Suppressor macrophage treated with lipopolysaccharide for 4 hours (primary cell): ENCODE data around the gene OBSCN.
"Not testable (repeated sequence)": the region's sequence is repeated elsewhere in the genome, so short reads cannot be mapped to it uniquely, and the experiment has no call there.

Source experiments
- DNase-seq: peaks from one replicate; pipeline ENCODE4 v3.0.0-alpha.2; 2020

The OBSCN gene

GRCh38 chr1:228188249-228188648 lies 19.6 kb upstream of the OBSCN start:
- not testable (repeated sequence) for DNase-seq

DNA sequence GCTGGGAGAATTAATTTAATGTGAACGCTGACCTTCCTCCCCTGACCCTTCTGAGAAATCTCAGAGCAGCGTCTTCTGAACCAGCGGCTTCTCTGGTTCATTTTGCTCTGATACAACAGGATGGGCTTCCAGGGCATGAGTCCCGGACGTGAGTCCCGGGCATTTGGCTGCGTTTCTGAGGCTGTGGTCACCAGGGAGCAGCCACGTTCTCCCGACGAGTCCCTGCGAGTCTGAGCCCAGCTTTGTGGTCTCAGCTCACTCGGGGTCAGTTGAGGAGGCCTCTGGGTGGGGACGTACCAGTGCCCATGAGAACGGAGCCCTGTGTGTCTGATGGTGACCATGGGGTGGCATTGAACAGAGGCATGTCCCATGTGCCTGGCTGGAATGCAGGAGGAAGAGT lies 17.7 kb upstream of the OBSCN start:
- DNase-seq = no peak

DNA sequence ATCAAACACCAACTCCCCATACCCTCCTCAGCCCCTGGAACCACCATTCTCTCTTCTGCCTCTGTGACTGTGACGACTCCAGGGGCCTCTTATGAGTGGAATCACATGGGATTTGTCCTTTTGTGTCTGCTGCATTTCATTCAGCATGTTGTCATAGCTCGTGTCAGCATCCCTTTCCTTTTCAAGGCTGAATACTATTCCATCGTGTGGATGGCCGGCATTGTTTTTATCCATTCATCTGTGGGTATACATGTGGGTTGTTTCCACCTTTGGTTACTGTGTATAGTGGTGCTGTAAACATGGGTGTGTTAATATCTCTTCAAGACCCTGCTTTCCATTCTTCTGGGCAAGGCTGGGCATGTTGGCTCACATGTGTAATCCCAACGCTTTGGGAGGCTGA lies 17.1 kb upstream of the OBSCN start:
- DNase-seq = no peak

- no peak for DNase-seq
These were observed 13.4 kb upstream of the OBSCN start for GRCh38 chr1:228194436-228194835.

DNA sequence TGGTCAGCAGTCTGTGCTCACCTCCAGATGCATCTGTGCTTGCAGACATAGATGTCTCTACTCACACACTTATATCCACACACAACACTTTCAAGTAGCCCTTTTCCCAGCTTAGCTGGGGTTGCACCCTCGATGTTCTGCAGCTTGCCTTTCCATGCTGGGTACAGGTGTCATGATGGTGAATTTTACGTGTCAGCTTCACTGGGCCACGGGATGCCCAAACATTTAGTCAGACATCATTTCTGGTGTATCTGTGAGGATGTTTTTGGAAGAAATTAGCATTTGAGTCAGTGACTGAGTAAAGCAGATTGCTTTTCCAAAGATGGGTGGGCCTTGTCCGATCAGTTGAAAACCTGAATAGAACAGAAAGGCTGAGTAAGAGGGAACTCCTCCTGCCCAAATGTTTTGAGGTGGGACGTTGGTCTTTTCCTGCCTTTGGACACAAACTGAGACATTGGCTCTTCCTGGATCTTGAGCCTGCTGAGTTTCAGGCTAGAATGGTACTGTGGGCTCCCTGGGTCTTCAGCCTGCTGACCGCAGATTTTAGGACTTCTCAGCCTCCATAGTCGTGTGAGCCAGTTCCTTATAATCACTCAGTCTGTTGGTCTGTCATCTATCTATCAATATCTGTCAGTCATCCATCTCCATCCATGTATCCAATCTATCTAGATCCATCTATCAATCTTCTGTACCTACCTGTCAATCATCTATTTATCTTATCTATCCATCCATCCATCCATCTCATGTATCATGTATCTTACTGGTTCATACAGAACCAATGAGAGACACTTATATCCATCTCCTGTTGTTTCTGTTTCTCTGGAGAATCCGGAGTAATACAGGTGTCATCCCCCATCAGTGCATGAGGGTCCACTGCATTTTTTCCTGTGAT lies 12.7 kb upstream of the OBSCN start:
- DNase-seq = no peak

DNA sequence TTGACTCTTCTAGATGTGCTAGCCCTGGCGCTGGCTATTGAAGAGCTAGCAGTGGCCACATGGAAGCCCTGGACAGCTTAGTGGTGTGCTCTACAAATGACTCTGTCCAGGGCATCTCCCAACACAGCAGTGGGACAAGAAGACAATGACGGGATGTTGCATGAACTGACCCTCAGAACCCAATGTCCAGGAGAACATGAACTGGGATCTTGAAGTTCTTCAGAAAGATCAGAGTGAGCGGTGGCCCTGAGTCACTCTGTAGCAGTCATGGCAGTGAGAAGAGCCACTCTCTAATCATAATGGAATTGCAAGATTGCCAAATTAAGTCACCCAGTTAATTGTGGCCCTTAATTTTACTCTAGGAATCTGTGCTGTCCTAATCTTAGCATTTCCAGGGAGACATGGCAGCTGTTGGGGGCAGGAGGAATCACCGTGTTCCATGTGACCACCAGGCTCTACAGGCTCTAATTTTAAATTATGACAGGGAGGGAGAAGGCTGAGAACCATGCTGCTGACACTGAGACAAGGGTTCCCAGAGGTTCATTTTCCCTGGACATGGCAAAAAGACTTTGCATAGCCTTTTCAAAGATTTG lies 10.2 kb upstream of the OBSCN start:
- no peak for DNase-seq

DNA sequence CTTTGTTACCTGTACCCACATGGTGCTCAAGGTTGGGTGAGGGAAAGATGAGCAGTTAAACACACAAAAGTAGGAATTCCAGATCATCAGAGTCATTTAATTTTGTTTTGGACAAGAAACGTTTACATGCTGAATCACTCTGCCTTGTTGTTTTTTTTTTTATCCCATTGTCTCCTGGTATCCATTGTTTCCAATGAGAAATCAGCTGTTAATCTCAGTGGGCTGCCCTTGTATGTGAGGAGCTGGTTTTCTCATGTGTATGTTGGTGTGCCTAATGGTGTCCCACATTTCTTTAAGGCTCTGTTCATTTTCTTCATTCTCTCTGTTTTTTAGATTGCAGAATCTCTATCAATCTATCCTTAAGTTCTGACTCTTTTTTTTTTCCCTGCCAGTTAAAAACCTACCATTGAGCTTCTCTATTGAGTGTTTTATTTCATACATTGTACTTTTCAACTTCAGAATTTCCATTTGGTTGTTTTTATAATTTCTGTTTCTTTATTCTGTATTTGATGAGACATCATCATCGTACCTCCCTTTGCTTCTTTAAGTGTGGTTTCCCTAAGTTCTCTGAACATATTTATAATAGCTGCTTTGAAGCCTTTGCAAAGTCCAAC lies 8.8 kb upstream of the OBSCN start:
- DNase-seq = no peak

GRCh38 chr1:228204958-228205357 lies 2.9 kb upstream of the OBSCN start:
- DNase-seq = no peak

DNA sequence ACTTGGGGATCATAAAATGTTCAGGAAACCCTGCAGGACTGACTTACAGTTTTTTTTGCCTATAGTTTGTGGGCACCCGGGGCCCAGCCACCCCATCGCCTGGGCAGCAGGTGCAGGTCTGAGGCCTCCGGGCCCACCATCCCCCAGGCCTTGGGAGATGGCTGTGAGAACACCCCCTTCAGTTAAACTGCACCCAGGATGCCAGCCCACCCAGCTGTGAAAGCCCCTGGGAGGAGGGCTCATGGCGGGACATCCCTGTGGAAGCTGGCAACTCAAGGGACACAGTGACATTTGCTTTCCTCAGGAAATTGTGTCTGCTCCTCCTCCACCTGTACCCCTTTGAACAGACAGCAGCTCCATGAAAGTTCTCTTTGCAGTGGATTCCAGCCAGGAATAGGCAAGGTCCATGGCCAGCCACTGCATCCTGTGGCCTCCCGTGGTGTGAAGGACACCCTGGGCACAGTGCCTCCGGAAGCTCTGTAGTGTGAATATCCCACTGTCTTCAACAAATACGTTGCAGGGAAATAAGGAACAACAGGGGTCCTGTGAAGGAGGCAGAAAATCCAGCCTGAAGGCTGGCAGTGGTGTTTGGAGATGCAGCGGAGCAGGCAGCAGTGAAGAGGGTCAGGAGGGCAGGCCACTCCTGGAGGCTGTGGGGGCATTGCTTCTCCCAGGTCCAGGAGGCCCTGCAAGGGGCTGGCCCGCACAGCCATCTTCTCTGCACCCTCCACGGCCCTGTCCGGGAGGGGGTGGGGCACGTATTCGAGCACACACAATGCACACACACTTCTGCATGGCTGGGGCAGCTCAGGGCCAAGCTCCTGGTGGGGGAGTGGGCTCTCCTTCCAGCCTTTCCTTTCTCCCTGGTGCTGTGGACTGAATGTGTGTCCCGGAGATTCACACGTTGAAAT lies 2.1 kb upstream of the OBSCN start:
- DNase-seq = no peak

DNA sequence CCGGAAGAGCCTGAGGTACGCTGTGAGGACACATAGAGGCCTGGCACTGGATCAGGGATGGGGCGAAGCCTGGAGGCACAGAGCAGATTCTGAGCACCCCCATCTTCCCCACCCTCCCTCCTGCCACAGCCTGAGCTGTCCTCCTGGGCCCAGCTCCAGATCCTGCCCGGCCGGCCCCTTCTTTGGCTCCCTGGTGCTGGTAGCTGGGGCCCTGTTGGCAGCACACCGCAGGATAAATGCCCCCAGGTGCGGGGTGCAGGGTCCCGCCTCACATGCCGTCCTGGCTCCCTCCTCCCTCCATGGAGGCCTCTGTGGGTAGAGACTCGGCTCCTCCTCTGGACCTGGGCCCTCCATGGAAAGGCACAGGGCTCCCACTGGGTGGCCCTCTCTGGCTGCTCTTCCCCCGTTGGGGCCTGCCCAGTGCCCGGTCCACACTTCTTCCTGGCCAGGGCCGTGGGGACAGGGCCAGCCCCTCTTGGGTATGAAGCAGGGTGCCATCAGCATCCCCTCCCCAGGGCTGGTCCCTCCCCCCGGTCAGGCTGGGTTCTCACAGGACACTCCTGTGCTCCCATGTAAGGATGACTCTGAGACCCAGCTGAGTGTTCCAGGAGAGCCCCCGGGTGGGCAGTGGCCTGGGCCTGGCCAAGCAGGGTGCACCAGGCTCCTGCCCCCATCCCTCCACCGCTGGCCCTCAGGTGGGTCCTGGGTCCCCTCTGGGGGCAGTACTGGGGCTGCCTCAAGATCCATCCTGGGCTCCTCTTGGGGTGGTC lies 1.1 kb upstream of the OBSCN start:
- DNase-seq = no peak

- DNase-seq = no peak
These were observed 448 bp upstream of the OBSCN start for GRCh38 chr1:228207381-228207810.

GRCh38 chr1:228208831-228209551 lies 1.1 kb downstream of the OBSCN start:
- DNase-seq = no peak

- DNase-seq = no peak
These were observed 1.8 kb downstream of the OBSCN start for GRCh38 chr1:228209657-228210056.

GRCh38 chr1:228210076-228210651 lies 2.3 kb downstream of the OBSCN start:
- no peak for DNase-seq

DNA sequence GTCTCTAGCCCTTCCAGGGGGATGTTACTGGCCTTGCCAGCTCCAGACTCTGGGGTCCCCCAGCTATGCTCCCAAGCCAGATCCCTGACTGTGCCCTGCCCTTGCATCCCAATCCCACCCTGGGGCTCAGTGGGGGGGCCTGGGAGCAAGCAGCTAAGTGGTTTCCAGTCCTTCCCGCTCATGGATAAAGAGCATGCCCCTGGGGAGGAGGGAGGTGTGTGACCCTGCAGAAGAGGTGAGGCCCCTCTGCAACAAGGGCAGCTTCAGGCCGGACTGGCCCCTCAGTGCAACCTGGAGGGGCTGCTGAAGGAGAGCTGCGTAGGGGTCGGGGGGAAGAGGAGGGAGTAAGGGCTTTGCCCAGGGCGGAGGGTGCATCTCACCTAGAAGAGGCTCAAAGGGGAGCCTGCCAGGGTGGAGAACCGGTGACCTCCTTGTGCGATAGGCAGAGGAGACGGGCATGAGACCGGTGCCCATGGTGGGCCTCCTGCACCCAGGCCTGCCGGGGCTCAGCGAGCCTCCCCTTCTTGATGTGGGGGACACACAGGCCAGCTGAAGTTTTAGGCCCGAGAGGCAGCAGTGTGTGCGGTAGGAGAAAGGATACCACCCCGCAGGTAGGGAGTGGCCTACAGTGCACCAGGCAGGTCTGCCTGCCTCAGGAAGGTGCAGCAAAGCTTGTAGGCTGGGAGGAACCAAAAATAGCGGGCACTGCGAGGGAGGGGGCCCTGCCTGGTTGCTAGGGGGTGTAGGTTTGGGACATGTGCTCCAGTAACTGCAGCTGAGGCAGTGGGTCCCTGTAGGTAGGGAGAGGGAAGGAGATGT lies 3.1 kb downstream of the OBSCN start:
- DNase-seq = no peak

DNA sequence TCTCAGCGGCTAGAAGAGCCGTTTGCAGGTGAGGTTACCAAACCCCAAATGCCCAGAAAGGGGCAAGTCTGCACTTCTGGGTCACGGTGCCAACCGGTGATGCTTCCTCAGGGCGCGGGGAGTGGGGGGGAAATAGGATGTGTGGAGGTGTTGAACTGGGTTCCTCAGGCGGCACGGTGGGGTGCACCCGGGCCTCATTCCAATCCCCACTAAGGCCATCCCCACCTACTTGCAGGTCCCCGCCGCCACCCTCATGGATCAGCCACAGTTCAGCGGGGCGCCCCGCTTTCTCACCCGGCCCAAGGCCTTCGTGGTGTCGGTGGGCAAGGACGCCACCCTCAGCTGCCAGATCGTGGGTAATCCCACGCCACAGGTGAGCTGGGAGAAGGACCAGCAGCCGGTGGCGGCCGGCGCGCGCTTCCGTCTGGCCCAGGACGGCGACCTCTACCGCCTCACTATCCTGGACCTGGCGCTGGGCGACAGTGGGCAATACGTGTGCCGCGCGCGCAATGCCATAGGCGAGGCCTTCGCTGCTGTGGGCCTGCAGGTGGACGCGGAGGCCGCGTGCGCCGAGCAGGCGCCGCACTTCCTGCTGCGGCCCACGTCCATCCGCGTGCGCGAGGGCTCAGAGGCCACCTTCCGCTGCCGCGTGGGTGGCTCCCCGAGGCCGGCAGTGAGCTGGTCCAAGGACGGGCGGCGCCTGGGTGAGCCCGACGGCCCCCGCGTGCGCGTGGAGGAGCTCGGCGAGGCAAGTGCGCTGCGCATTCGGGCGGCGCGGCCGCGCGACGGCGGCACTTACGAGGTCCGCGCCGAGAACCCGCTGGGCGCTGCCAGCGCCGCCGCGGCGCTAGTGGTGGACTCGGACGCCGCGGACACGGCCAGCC lies 3.9 kb downstream of the OBSCN start:
- DNase-seq = no peak

- DNase-seq = no peak
These were observed 4.6 kb downstream of the OBSCN start for GRCh38 chr1:228212415-228212965.

DNA sequence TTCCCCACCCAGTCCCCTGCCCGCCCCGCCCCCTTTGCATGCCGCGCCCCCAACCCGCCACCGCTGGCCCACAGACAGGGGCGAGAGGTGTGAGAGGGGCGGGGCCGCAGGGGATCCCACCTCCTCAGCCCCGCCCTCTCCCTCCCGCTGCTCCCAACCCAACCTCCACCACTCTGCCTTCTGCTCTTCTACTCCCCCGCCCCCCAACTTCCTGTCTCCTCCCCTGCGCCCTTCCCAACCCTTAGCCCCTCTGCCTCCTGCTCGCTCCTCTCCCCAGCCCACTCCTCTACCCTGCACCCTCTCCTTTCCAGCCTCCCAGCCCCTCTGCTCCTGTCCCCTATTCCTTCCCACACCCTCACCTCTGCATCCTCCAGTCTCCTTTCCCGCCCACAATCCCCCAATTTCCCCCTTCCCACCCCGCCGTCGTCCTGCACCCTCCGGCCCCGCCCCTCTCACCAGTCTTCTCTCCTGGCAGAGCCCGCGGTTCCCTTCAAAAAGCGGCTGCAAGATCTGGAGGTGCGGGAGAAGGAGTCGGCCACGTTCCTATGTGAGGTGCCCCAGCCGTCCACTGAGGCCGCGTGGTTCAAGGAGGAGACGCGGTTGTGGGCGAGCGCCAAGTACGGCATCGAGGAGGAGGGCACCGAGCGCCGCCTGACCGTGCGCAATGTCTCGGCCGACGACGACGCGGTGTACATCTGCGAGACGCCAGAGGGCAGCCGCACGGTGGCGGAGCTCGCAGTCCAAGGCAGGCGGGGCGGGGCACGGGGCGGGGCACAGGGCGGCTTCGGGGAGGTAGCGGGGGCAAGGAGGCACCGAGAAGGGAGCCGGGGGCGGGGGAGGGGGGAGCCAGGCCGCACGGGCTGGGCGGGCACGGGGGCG lies 5.4 kb downstream of the OBSCN start:
- peak; percentile 91 for DNase-seq
